SHP77 treated with DMSO at 0.1 percent for 48 hours (cell line): ENCODE measurements around the gene LRMDA.
A peak's percentile ranks its signal among the peaks of the same experiment; 100 is the strongest.
"Not testable (repeated sequence)": the region's sequence is repeated elsewhere in the genome, so short reads cannot be mapped to it uniquely, and the experiment has no call there.

ENCODE experiments used
- DNase-seq: peaks from one replicate; lab custom pipeline; 2025; lab: John Stamatoyannopoulos, UW

The LRMDA gene

DNA sequence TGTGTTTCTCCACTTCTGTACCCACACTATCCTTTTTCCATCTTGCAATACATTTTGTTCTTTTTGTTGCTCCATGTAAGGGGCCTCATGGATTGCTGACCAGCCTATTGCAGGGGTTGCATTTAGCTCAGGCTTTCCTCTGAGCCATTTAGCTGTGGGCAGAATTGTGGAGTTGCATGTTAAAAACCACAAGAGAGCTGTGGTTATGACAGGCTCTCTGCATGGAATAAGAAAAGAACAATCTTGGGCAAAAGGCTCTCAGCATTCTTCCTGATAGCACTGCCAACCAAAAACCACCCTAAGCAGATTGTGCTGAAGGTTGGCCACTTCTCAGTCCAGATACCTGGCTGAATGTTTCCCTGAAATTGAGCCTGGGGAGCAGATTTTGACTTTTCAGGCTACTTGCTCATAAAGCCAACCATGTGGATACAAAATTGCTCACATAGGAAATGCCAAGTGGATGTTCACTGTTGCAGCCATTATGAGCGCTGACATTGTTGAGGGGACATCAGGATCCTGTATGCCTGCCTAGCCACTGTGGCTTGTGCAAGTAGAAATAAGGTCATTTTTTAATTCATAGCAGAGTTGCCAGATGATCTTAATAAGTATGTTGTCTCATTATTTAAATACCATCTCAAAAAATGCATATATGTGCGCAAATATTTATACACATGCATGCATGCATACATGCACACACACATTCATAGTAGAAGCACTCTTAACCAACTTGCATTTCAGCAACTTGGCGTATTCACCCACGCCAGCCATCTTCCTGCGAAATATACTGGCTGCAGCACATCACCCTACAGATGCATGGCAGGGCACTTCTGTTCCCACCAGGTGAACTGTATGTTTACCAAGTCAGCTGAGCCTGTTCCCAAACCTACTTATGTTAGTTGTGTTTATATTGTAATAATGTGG is 695.4 kb downstream of the LRMDA start:
- no peak for DNase-seq

DNA sequence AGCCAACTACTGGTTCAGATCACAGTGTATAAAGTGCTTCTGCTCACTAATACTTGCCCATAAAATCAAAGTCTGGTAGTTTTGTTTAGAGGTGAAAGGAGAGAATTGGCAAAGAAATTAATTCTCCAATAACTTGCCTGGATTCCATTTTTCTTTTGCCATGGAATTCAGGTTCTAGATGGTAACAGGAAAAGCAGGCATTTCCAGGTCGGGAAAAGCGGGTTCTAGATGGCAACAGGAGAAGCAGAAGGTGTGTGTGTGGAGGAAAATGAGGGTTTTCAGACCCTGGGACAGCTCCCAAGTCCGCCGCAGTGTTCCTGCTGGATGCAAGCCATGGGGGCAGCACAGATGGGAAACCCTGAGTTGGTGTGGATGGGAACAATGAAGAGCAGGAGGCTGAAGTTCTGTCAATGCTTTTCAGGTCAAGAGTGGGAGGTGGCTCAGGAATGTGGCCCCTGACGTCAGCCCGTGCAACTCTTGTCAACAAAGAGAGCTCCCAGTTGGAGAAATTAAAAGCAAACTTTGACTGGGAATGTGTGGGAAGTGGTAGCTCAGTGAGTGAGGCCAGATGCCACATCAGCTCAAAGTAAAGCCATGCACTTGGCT is 696.7 kb downstream of the LRMDA start:
- DNase-seq = no peak

DNA sequence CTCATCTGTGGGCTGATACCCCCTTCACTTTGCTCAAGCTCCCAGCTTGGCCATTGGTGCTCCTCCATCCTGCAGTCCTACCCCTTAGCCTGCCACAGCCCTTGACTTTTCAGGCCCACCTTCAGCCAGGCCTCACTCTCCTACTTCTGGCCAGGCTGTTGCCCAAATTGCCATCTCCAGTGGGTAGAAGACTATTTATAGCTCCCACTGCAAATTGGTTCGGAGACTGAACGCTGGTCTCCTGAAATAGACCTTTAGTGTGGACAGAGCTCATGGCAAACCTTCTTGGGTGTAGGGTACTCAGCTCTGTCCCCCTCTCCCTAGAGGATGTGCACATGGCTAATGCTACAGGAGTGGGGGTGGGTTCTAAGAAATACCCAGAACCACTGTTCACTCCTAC is 697.8 kb downstream of the LRMDA start:
- no peak for DNase-seq

DNA sequence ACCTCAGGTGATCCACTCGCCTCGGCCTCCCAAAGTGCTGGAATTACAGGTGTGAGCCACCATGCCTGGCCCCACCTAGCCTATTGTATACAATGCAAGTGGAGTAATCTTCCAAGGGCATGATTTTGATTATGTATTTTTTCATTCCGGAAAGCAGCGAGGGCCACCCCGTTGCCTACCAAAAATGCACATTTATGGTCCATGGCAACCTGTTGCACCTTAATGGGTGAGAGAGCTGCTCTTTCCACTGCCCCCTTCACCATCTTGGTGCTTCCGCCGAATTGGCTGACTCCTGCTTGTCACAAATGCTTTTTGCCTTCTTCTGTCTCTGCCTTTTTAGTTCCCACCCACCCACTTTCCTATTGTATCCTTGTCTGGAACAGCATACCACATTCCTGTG is 699.5 kb downstream of the LRMDA start:
- no peak for DNase-seq

DNA sequence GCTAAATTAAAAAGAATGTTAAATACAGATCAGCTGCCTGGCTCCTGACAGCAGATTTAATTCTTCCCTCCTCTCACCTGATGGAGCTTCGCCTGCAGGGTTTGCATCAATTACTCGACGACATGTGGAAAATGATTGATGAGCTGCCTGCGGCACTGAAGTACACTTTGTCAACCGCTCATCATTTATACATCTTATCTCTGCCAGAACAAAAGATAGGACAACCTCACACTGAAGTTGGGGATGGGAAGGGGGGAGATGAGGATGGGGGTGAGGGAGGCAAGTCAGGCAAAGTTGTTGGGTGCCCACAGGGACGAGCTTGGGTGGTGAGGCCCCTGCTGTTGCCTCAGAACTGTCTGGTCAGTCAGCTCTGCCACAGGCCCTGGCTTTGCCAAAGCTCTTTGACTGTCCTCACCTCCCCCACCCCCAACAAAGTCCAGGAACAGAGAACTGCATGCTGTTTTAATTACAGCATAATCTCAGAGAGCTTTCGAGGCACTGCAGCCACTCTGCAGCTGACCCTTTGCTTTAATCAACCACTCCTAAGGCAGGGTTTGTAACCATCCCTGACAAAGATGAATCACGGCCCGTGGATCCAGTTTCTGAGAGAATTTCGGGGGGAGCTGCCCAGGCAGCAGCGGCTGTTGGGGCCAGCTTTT is 702.3 kb downstream of the LRMDA start:
- no peak for DNase-seq

DNA sequence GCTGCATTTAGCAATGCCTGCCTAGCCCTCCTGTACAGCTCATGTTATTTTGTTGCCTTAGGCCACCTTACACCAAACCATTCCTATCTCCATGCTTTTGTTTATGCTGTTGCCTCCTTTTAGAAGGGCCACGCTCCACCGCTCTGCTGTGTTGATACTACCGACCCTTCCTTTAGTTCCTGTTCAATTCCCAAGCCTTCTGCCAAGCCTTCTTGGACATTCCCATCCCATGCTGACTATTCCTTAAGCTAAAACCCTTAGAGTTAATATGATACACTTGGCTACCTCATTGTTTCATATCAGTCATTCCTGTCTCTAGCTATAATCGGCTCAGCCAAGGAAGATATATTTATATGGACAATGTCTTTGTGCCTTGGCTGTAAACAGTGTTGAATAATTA is 705.5 kb downstream of the LRMDA start:
- no peak for DNase-seq

DNA sequence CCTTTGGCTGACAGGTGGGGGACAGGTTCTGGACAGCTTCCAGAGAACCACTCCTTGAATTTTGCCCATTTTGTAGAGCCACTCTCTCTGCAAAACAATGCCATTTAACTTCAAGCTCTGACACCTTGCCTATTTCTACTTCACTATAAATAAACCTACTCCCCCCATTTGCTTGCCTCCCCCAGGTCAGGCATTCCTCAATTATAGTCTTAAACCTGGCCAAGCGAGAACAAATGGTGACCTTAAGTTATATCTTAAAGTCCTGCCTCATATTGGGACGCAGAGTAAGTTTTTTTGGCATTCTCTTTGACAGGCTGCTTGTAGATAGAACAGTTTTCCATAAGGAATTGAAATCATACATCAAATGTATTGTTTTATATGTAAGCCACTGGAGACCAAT is 706.9 kb downstream of the LRMDA start:
- no peak for DNase-seq

DNA sequence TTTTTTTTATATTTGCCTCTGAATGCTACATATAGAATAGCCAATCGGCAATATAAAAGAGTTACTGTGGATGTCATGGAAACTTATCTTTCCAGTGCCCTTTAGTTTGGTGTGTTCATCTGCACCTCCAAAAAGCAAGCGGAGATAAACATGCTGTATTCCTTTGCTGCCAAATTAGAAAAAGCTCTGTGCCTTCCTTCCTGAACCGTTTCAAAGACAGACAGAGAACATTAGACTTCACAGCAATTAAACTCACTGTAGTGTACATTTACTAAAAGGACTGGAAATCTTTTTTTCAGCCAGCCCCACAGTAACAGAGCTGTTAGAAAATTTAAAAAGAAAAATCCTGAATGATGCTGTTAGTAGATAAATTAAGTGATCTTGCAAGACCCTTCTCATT is 707.5 kb downstream of the LRMDA start:
- no peak for DNase-seq

DNA sequence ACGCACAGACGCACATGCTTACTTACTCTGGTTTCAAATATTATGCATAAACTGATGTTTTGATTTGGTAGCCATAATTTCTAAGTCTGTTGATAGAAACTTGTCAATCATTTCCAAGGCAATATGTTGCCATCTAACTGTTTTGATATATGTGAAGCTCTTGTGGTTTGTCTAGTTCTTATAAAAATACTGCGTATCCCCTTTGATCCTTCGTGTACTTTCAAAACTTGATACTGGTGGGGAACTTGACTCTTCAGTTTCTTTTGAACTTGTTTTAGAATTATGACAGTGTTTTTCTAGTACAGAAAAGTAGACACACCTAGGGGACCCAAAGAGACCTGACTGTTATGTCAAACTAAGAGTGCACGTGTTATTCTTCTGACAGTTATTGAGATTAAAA is 708.0 kb downstream of the LRMDA start:
- DNase-seq = no peak

DNA sequence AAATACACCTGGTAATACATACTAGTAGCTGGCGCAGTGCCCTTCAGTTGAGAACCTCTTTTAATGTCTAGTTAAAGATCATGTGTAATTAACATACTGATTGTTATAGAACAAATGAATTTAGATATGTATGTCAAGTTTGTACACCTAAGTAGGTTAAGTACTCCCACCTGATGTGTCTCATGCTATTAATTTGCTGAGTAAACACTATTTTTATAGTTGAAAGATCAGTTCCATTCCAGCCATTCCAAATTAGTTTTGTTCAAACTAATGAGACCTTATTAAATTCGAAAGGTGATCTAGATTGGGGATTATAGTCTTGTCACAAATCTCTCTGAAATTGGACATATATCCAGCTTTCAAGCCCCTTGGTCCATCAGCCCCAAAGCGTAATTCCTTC is 710.0 kb downstream of the LRMDA start:
- no peak for DNase-seq

DNA sequence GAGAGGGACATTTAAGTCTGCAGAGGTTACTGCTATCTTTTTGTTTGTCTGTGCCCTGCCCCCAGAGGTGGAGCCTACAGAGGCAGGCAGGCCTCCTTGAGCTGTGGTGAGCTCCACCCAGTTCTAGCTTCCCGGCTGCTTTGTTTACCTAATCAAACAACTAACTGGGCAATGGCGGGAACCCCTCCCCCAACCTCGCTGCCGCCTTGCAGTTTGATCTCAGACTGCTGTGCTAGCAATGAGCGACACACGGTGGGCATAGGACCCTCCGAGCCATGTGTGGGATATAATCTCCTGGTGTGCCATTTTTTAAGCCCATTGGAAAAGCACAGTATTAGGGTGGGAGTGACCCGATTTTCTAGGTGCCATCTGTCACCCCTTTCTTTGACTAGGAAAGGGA is 716.8 kb downstream of the LRMDA start:
- DNase-seq = not testable (repeated sequence)

DNA sequence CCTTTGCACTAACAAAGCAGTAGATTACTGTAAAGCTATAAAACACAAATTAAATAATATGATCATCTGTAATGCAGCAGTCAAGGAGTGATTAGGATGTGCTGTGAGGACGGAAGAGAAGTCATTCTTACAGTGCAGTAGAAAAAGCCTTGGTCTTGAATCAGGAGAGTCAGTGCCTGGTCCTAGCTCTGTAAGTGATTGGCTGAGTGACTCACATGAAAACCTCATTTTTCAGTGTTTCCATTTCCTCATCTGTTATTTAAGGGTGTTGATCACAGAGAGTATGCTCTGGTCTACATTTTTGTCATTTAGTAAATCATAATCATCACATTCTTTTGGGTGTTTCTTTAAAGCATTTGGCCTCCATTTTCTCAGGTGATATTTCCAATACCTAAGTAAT is 717.8 kb downstream of the LRMDA start:
- DNase-seq = no peak

DNA sequence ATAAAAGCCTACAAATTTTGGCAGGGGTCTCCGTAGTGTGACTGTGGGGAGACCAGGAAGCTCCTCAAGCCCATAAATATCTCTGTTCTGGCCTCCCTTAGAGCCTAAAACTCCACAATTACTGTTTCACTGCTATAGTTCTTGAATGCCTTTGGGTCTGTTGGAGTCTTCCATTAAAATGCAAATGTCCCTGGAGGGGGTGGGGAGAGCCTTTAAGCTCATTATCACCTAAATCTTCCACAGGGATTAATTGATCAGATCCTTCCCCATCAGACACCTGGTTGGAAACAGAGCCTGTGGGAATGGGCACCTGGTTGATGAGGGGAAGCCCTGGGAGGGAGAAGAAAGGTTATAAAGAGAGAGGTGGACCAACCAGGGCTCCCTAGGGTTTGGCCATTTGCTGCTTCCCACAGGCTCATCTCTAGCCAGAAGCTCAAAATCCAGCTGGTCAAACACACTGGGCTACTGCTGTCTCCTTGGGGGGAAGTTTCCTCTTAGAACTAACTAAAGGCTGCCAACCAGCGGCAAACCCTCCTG is 718.2 kb downstream of the LRMDA start:
- DNase-seq = no peak

DNA sequence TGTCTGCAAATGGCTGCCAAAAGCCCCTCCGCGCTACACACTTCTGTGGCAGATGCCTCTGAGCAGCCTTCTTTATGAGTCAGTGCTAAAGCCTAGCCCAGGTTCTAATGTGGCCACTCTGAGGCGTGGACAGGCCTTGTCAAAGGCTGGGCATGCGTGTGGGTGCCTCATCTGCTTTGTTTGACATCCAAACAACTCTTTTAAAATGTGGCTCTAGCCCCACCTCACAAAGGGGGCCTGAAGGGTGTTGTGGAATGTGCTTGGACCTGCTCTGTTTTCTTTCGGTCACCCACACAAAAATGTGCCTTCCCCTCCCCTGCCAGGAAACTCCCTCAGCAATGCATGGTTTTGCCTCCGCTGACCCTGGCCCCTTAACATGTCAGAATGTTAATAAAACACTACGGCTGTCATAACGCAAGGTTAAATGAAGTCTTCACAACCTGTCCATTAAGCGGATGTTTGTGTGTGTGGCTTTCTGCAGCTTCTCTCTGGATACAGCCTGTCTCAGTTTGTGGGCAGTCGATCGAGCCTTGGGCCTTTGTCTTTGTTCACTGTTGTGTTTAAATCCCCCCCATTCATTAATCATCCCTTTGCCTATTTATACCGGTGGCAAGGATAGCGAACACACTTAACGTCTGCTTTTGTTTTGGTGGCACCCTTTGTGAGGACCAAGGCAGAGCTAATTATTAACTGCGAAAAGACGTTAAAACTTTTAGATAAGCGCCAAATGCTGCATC is 718.9 kb downstream of the LRMDA start:
- no peak for DNase-seq

DNA sequence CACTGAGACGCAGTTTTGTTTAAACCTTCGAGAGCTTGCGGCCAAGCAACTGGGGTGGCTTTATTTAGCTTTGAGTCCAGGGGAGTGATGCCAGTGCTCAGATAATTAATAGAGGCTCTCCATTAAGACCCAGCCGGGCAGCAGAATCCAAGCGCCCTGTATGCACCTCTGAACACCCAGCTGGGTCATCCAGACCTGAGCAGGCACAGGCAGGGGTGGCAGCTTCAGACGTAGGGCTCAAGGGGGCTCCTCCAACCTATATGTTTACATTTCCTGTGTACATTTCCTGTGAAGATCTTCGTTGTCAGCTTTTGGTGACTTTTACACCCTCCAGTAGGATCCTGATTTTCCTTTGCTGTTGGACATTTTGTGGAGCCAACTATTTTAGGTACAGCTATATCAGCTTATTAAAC is 719.5 kb downstream of the LRMDA start:
- DNase-seq = no peak

DNA sequence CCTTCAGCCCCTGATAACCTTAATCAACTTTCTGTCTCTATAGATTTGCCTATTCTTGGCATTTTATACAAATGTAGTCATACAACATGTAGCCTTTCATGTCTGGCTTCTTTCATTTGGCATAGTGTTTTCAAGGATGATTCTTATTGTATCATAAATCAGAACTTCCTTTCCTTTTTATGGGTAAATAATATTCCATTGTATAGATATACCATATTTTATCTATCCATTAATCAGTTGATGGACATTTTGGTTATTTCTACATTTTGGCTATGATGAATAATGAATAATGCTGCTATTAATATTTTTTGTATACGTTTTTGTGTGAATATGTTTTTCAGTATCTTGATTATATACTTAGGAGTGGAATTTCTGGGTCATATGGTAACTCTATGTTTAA is 720.8 kb downstream of the LRMDA start:
- DNase-seq = no peak

DNA sequence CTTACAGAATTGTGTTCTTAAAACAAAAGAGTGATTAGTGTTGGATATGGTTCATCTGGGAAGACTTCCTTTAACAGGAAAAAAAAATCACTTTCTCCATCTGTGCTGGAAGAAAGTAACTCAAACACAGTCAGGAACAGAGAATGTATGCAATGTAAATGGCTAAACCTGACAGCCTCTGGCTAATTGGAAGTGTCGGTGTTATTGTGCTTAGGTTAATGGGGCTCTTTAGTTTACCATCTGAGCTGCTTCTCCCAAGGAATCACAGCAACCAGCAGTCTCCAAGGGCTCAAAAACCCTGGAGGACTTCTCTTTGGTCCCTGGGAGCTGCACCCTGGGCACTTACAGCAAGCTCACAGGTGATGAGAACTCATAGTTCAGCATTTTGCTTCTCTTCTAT is 724.5 kb downstream of the LRMDA start:
- no peak for DNase-seq

DNA sequence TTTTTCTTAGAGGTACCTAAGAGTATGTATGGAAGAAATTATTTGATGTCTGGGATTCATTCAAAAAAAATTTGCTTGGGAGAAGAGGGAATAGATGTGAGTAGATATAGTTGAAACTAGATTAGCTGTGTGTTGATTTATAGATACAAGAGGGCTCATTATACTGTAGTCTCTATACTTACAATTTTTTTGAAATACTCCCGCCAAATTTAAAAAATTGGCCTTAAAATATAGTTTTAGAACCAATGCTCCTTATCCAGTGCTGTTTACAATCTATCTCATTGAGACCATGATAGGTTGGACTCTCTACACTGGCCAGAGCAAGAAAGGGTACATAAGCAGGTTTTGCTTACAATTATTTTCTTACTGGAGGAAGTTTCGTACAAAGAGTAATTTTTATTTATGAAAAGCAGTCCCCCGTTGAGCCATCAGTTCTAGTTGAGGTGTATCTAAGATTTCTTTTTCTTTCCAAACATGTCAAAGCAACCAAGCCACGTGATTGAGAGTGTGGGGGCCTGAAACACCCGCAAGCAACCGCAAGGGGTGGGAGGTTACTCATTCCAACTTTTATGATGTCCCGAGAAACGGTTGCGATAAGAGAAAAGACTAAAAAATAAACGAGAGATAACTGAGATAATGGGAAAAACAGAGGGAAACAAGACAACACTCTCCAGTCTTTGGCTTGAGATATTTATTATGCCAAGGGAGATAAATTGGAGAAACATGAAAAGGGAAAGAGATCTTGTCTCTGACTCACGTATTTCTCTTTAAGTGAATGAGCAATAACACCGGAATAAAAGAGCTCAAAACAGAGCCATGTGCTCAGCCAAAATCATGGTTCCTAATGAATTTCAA is 729.2 kb downstream of the LRMDA start:
- DNase-seq = no peak

DNA sequence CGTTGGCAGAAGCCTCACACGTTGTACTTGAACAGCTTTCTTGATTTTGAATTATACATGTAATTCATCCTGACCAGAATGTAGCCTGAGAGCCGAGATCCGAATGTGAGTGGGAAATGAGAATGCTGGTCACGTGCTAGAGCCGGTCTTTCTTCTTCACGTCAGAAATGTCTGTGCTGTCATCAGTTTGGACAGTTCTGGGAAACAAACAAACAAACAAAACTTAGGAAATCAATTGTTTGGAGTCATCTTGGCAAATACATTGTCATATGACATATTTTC is 729.8 kb downstream of the LRMDA start:
- DNase-seq = no peak

DNA sequence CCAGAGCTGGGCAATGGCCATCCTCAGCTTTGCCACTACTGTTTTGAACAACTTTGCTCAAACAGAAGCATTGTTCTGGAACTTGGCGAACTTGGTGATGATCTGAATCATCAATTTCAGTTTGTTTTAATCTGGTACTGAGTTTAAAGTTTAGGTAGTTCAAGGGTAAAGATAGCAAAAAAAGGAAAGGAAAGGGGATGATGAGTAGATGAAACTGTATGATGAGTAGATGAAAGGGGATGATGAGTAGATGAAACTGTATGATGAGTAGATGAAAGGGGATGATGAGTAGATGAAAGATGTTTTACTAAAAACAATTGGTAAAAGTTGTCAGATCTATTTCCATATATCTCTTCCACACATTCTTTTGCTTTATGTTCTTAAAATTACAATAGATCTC is 737.0 kb downstream of the LRMDA start:
- no peak for DNase-seq

DNA sequence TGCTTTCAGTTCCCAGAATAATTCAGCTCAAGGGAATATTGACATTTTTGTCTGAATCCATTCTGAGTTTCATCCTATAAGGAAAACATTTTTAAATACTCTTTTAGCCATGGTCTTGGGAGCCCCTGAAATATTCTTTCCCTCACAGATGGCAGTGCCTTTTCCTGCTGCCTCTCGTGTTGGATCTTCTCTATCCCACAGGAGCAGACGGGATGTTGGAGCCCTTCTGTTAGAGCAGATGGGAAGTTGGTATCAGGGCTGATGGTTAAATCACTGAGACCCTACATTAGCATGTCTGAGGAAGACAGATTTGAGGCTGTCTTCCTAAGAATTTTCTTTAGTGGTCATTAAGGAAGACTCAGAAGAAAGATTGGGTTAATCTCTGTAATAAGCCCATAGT is 737.8 kb downstream of the LRMDA start:
- DNase-seq = no peak

DNA sequence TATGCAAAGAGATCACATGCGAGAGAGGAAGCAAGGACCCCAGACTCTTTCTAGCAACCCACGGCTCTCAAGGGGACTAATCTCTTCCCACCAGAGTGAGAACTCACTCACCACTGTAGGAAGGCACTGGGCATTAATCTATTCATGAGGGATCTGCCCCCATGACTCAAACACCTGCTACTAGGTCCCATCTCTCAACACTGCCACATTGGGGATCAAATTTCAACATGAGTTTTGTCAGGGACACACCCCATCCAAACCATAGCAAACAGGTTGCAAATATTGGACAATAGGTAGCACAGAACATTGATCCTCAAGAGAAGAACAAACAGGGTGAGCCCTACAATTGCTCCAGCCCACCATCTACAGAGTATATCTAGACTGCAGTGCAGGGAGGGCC is 740.6 kb downstream of the LRMDA start:
- DNase-seq = peak; percentile 6
